Esophagus squamous epithelium (tissue), 4 donors: Measurements from ENCODE around the gene CAMK2A.

Source experiments
- CTCF ChIP-seq, 6 experiments: fragments of 450-650 bp in 4 of 6; fragments of 200-600 bp in 2 of 6; sonication (generic) in 2 of 6; IDR thresholded peaks; one replicate each; pipeline ENCODE4 v1.5.1; 2016 to 2019; ENCODE audit warnings: antibody characterized with exemption in 6 of 6, mild to moderate bottlenecking in 4 of 6, moderate library complexity in 4 of 6
- POLR2A ChIP-seq, 4 donors: fragments of 450-650 bp; IDR thresholded peaks; one replicate each; pipeline ENCODE4 v1.6.1; 2017; ENCODE audit warnings: antibody characterized with exemption in 4 of 4, mild to moderate bottlenecking in 4 of 4, moderate library complexity in 3 of 4

DNA sequence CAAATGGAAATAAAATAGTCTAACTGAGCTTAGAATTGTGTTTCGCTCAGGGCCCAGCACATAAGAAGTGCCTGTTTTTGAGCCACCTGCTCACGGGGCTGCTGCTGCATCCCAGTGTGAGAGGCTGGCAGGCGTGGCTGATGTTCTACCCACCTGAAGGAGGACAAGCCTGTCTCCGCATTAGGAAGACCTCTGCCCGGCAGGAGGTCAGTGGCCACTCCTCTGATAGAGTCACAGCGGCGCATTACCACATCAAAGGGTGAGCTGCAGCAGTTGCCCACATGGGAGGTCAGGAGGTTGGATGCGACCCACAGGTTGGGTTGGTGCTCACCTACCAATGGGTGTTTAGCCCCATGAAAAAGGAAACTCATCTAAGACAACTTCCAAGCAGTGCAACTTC lies 103.4 kb downstream of the CAMK2A start:
- no peak for TF ChIP-seq CTCF (IDR thresholded peaks at IDR 0.05)
- TF ChIP-seq POLR2A (IDR thresholded peaks at IDR 0.05) = no peak
